ENCODE data around the gene NKAIN2. TPM values are rescaled to one million over a fixed set of nuclear protein-coding genes. Genes with fewer than 3 reads are reported as not detected.

NKAIN2 gene
- total and polyA plus RNA-seq, 9 of the 15 experiments (the other 6 are each of a cell fraction or from before 2014, with no cell fraction given): not detected

DNA sequence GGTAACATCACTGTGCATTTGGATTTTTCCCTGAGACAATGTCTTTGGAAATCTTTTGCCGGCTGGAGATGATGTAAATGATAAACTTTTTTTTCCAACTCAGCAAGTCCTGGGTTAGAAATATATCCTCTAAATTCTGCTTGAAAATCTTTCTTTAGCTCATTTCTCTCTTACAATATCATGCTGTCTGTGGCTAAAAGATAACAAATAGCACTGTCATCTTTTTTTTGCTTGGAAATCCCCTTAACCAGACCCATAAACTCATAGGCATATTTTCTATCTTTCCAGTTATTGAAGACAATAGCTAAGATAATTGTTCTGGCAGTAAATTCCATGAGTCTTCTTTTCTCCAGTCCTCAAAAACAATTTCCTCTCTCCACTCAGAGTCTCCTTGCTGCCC lies 481.5 kb downstream of the NKAIN2 start:
- POLR2A ChIA-PET: no interaction called here
- FAIRE-seq (no peak), ATAC-seq (no peak), DNase-seq (ENCODE audit: extremely low read depth in 1 of 4, low spot score in 3 of 4) (no peak)
- H3K9me3 ChIP-seq (replicated peaks; ENCODE audit: control insufficient read depth, insufficient read depth, low read depth, low read length): 0 out of 2 replicates have a peak, but pooled peaks cover 2% of the 10 kb centered on the region
- no peaks in the 10 kb centered on the region for H3K79me2 ChIP-seq (ENCODE audit: control insufficient read depth, insufficient read depth, low read length)
- CTCF ChIA-PET (ENCODE audit: low intra/inter-chr PET ratio): no interaction called here
- in situ Hi-C loops (cut with MboI) (no loop called here), intact Hi-C loops (cut with micrococcal nuclease) (loop anchor here (5.0 kb wide), 1 partner anchor 843 kb away; no protein-coding TSS in a partner anchor)
- no peak overlapping the region for H3K9ac ChIP-seq (ENCODE audit: insufficient read depth in 1 of 2, low read depth in 2 of 2, low read length in 2 of 2)
- no peaks in the 10 kb centered on the region for H3K9me1 ChIP-seq (ENCODE audit: control insufficient read depth, insufficient read depth, low read length)
- H3K4me1 ChIP-seq (replicated peaks in 1 of 2; ENCODE audit: control insufficient read depth in 2 of 2, insufficient read depth in 2 of 2, low read length in 2 of 2): no peaks in the 10 kb centered on the region
- BruUV-seq (replicated peaks): no TSS peak
- WGBS (ENCODE audit: insufficient coverage, low coverage, missing lambda C conversion rate): 7% methylated on average over 1 of the region's 1 CpG
- no peaks in the 10 kb centered on the region for H3K36me3 ChIP-seq (ENCODE audit: control insufficient read depth, insufficient read depth, low read length)
- no peak overlapping the region for H3K4me3 ChIP-seq
- H4K20me1 ChIP-seq (replicated peaks; ENCODE audit: control insufficient read depth, insufficient read depth, low read length): no peaks in the 10 kb centered on the region
- no peak overlapping the region for H2AFZ ChIP-seq (ENCODE audit: low read depth, low read length)
- no peak for TF ChIP-seq EWSR1 (IDR thresholded peaks at IDR 0.05; ENCODE audit: borderline replicate concordance, low read depth, partially characterized antibody)
- TF ChIP-seq KAT2B (IDR thresholded peaks at IDR 0.05; ENCODE audit: low read depth, low read length): no peak
- TF ChIP-seq, protein P1, sequence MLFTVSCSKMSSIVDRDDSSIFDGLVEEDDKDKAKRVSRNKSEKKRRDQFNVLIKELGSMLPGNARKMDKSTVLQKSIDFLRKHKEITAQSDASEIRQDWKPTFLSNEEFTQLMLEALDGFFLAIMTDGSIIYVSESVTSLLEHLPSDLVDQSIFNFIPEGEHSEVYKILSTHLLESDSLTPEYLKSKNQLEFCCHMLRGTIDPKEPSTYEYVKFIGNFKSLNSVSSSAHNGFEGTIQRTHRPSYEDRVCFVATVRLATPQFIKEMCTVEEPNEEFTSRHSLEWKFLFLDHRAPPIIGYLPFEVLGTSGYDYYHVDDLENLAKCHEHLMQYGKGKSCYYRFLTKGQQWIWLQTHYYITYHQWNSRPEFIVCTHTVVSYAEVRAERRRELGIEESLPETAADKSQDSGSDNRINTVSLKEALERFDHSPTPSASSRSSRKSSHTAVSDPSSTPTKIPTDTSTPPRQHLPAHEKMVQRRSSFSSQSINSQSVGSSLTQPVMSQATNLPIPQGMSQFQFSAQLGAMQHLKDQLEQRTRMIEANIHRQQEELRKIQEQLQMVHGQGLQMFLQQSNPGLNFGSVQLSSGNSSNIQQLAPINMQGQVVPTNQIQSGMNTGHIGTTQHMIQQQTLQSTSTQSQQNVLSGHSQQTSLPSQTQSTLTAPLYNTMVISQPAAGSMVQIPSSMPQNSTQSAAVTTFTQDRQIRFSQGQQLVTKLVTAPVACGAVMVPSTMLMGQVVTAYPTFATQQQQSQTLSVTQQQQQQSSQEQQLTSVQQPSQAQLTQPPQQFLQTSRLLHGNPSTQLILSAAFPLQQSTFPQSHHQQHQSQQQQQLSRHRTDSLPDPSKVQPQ (CRISPR knock-in tag; IDR thresholded peaks at IDR 0.05; ENCODE audit: borderline replicate concordance): no peak
- no peak for TF ChIP-seq SPI1 (IDR thresholded peaks at IDR 0.05; ENCODE audit: borderline replicate concordance, low read depth, low read length)
- no peak for TF ChIP-seq ZEB2 (IDR thresholded peaks at IDR 0.05)
- no peak for TF ChIP-seq KAT8 (IDR thresholded peaks at IDR 0.05; ENCODE audit: low read depth)
- TF ChIP-seq POLR2H (tag; IDR thresholded peaks at IDR 0.05; ENCODE audit: low read depth): no peak
- TF ChIP-seq ZNF764 (CRISPR knock-in tag; IDR thresholded peaks at IDR 0.05; ENCODE audit: low read depth): no peak
- TF ChIP-seq, protein P2, sequence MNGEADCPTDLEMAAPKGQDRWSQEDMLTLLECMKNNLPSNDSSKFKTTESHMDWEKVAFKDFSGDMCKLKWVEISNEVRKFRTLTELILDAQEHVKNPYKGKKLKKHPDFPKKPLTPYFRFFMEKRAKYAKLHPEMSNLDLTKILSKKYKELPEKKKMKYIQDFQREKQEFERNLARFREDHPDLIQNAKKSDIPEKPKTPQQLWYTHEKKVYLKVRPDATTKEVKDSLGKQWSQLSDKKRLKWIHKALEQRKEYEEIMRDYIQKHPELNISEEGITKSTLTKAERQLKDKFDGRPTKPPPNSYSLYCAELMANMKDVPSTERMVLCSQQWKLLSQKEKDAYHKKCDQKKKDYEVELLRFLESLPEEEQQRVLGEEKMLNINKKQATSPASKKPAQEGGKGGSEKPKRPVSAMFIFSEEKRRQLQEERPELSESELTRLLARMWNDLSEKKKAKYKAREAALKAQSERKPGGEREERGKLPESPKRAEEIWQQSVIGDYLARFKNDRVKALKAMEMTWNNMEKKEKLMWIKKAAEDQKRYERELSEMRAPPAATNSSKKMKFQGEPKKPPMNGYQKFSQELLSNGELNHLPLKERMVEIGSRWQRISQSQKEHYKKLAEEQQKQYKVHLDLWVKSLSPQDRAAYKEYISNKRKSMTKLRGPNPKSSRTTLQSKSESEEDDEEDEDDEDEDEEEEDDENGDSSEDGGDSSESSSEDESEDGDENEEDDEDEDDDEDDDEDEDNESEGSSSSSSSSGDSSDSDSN (IDR thresholded peaks at IDR 0.05; ENCODE audit: borderline replicate concordance in 1 of 2, low read depth in 2 of 2, low read length in 2 of 2): no peak
- no peak for TF ChIP-seq CTBP1 (IDR thresholded peaks at IDR 0.05; ENCODE audit: borderline replicate concordance)
- no peak for TF ChIP-seq CBFA2T2 (conservative IDR thresholded peaks at IDR 0.05)
- no peak for TF ChIP-seq ZNF146 (CRISPR knock-in tag; IDR thresholded peaks at IDR 0.05; ENCODE audit: unreplicated experiment)
- H3K4me2 ChIP-seq (ENCODE audit: insufficient read depth, low read length): no peak overlapping the region
- H3K27me3 ChIP-seq (ENCODE audit: control insufficient read depth in 2 of 2, insufficient read depth in 2 of 2, low read length in 2 of 2): no peaks in the 10 kb centered on the region
- no peak overlapping the region for H3K27ac ChIP-seq (ENCODE audit: extremely low read depth, low read depth, low read length)
